ENCODE measurements around the gene PIM3. TPM values are rescaled to one million over a fixed set of nuclear protein-coding genes. Genes with fewer than 3 reads are reported as not detected.
"Not testable (repeated sequence)": the region's sequence is repeated elsewhere in the genome, so short reads cannot be mapped to it uniquely, and the experiment has no call there.

The PIM3 gene
- total RNA-seq, 1 experiment from 2014 or later = 67.0 TPM

GRCh38 chr22:49944399-49944891 is 16.1 kb upstream of the PIM3 start:
- H3K4me2 ChIP-seq = no peak overlapping the region
- DNase-seq = no peak
- no peak overlapping the region for H3K27ac ChIP-seq

GRCh38 chr22:49945042-49945794 is 15.4 kb upstream of the PIM3 start:
- CTCF ChIA-PET; H3K9me2 ChIP-seq (ENCODE audit: insufficient read depth); DNase-seq; H3K4me3 ChIP-seq; H3K79me2 ChIP-seq (ENCODE audit: low read depth); intact Hi-C loops (cut with micrococcal nuclease; ENCODE audit: unreplicated experiment); H3K36me3 ChIP-seq (ENCODE audit: low read depth); BruUV-seq (replicated peaks); H3F3A ChIP-seq (ENCODE audit: insufficient read depth, low read depth); H3K27me3 ChIP-seq (ENCODE audit: insufficient read depth, low read depth); H3K9me3 ChIP-seq (ENCODE audit: insufficient read depth, low read depth); H4K20me1 ChIP-seq (ENCODE audit: insufficient read depth); H2AFZ ChIP-seq; H3K27ac ChIP-seq; H3K4me2 ChIP-seq: not testable (repeated sequence)
- peaks cover 17% of the 10 kb centered on the region for H3K4me1 ChIP-seq (replicated peaks; ENCODE audit: insufficient read depth)
- POLR2A ChIA-PET (ENCODE audit: unreplicated experiment) = interaction anchor here (1.2 kb wide), 1 partner anchor 9 kb away, joined by 5 read pairs; no protein-coding TSS in a partner anchor

More at GRCh38 chr22:49944399-49944891, 16.1 kb upstream of the PIM3 start:
- no TSS peak for BruUV-seq (replicated peaks)
- Histone ChIP-seq H3K4me1 (replicated peaks; ENCODE audit: insufficient read depth) (peaks cover 14% of the 10 kb centered on the region), H4K20me1 (ENCODE audit: insufficient read depth) (no peaks in the 10 kb centered on the region), H3K9me3 (ENCODE audit: insufficient read depth, low read depth) (no peaks in the 10 kb centered on the region), H3K9me2 (ENCODE audit: insufficient read depth) (no peaks in the 10 kb centered on the region), H3K79me2 (ENCODE audit: low read depth) (no peaks in the 10 kb centered on the region), H3K4me3 (no peak overlapping the region), H3K27me3 (ENCODE audit: insufficient read depth, low read depth) (no peaks in the 10 kb centered on the region), H2AFZ (no peak overlapping the region), H3F3A (ENCODE audit: insufficient read depth, low read depth) (peaks cover 10% of the 10 kb centered on the region; the same call in 1 of the 2 replicates), H3K36me3 (ENCODE audit: low read depth) (no peaks in the 10 kb centered on the region)
- TF ChIP-seq EZH2 (IDR thresholded peaks at IDR 0.05; ENCODE audit: low read depth) = no peak
- no peak for TF ChIP-seq CTCF (conservative IDR thresholded peaks at IDR 0.05)
- intact Hi-C loops (cut with micrococcal nuclease; ENCODE audit: unreplicated experiment) = no loop called here
- ChIA-PET POLR2A (ENCODE audit: unreplicated experiment) (no interaction called here), CTCF (no interaction called here)

- CTCF ChIA-PET = no interaction called here
- no peaks in the 10 kb centered on the region for H3K9me3 ChIP-seq (ENCODE audit: insufficient read depth, low read depth)
- POLR2A ChIA-PET (ENCODE audit: unreplicated experiment) = interaction anchor here (1.2 kb wide), 1 partner anchor 11 kb away, joined by 5 read pairs; no protein-coding TSS in a partner anchor
- H3K9me2 ChIP-seq (ENCODE audit: insufficient read depth) = no peaks in the 10 kb centered on the region
- TF ChIP-seq EZH2 (IDR thresholded peaks at IDR 0.05; ENCODE audit: low read depth) (no peak), CTCF (conservative IDR thresholded peaks at IDR 0.05) (no peak)
- H3K4me1 ChIP-seq (replicated peaks; ENCODE audit: insufficient read depth) = peaks cover 30% of the 10 kb centered on the region
- no peak overlapping the region for H2AFZ ChIP-seq
- H3F3A ChIP-seq (ENCODE audit: insufficient read depth, low read depth) = peaks cover 14% of the 10 kb centered on the region; the same call in 1 of the 2 replicates
- H3K4me3 ChIP-seq = no peak overlapping the region
- no peak overlapping the region for H3K4me2 ChIP-seq
- no peaks in the 10 kb centered on the region for H3K36me3 ChIP-seq (ENCODE audit: low read depth)
- H3K27ac ChIP-seq = no peak overlapping the region
- no peaks in the 10 kb centered on the region for H3K27me3 ChIP-seq (ENCODE audit: insufficient read depth, low read depth)
- no peaks in the 10 kb centered on the region for H3K79me2 ChIP-seq (ENCODE audit: low read depth)
- no peaks in the 10 kb centered on the region for H4K20me1 ChIP-seq (ENCODE audit: insufficient read depth)
- no peak for DNase-seq
- no TSS peak for BruUV-seq (replicated peaks)
- intact Hi-C loops (cut with micrococcal nuclease; ENCODE audit: unreplicated experiment) = no loop called here
Observed at GRCh38 chr22:49946612-49947295, 13.8 kb upstream of the PIM3 start.

All from PC-9 (cell line).